H1 (cell line): ENCODE data around the gene CYTH1. TPM values are rescaled to one million over a fixed set of nuclear protein-coding genes. Genes with fewer than 3 reads are reported as not detected.

Experiments
- KDM5A ChIP-seq: fragments of 200-600 bp; IDR thresholded peaks from 2 replicates; pipeline ENCODE4 v1.7.1; 2012; ENCODE audit warnings: mild to moderate bottlenecking, low read length, inconsistent platforms, mixed read lengths
- POU5F1 ChIP-seq: IDR thresholded peaks from 2 replicates; pipeline ENCODE4 v1.6.1; 2011; ENCODE audit warnings: low read depth, mild to moderate bottlenecking, low read length, moderate library complexity
- polyA plus RNA-seq, 7 experiments: library from polyadenylated mRNA; depleted of rRNA in 3 of 7; stranded (reverse) in 5 of 7; unstranded in 2 of 7; fragments of >200 nt in 5 of 7; fragments of 200-250 nt in 2 of 7; gene quantifications; 1 replicate in 5 of 7; 2 replicates in 1 of 7; 4 replicates in 1 of 7; pipeline versions ENCODE4 v1.2.1 to v1.2.3, GENCODE V29; 2011 to 2013; ENCODE audit warnings: missing spikeins in 2 of 7, mixed read lengths in 2 of 7
- total RNA-seq: library from RNA; stranded (reverse); fragmentation: NEBNext Ultra II Directional; extraction: Animal tissue kit (Norgen Biotek cat#: 25700); gene quantifications from 2 replicates; pipeline ENCODE4 v1.2.1, GENCODE V29; 2021

Gene CYTH1
- total and polyA plus RNA-seq, 2 of the 8 experiments (the other 6 are each of a cell fraction or from before 2014, with no cell fraction given) = 12.8 to 14.8 TPM

DNA sequence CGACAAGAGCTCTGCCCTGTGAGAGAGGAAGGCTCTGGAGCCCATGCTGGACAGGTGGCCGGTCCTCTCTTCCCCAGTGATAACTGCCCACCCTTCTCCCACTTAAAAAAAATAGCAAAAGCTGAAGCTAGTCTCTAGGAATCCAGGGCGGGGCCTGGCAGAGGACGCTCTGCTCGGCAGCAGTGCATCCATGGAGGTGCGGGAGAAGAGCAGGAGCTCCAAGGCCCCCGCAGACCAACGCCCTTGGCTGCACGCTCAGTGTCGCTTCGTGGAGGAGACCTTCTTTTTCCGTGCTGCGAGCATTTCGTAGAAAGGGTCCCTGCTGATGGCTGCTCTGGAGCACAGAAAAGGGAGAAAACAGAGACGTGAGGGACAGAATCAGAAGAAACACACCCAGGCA, 106.2 kb downstream of the CYTH1 start (continued):
- TF ChIP-seq KDM5A = no peak
- no peak for TF ChIP-seq POU5F1
